Measurements from ENCODE around the gene PTPRD.

PTPRD gene

GRCh38 chr9:8391566-8391965, 2221.2 kb downstream of the PTPRD start:
- no peak for DNase-seq (ENCODE audit: low read depth, low spot score)

- DNase-seq (ENCODE audit: low read depth, low spot score) = no peak
Observed at GRCh38 chr9:8391132-8391531, 2221.7 kb downstream of the PTPRD start.

GRCh38 chr9:8390571-8390970, 2222.2 kb downstream of the PTPRD start:
- DNase-seq (ENCODE audit: low read depth, low spot score) = no peak

GRCh38 chr9:8389531-8389930, 2223.3 kb downstream of the PTPRD start:
- DNase-seq (ENCODE audit: low read depth, low spot score) = no peak

GRCh38 chr9:8388132-8388531, 2224.7 kb downstream of the PTPRD start:
- DNase-seq (ENCODE audit: low read depth, low spot score) = no peak

GRCh38 chr9:8384091-8384490, 2228.7 kb downstream of the PTPRD start:
- no peak for DNase-seq (ENCODE audit: low read depth, low spot score)

- no peak for DNase-seq (ENCODE audit: low read depth, low spot score)
Observed at GRCh38 chr9:8382777-8383527, 2229.8 kb downstream of the PTPRD start.

- DNase-seq (ENCODE audit: low read depth, low spot score) = no peak
Observed at GRCh38 chr9:8382266-8382665, 2230.5 kb downstream of the PTPRD start.

- no peak for DNase-seq (ENCODE audit: low read depth, low spot score)
Observed at GRCh38 chr9:8381601-8382000, 2231.2 kb downstream of the PTPRD start.

GRCh38 chr9:8374471-8374870, 2238.3 kb downstream of the PTPRD start:
- DNase-seq (ENCODE audit: low read depth, low spot score) = no peak

GRCh38 chr9:8371686-8372085, 2241.1 kb downstream of the PTPRD start:
- DNase-seq (ENCODE audit: low read depth, low spot score) = no peak

- no peak for DNase-seq (ENCODE audit: low read depth, low spot score)
Observed at GRCh38 chr9:8366161-8366926, 2246.5 kb downstream of the PTPRD start.

- DNase-seq (ENCODE audit: low read depth, low spot score) = no peak
Observed at GRCh38 chr9:8365466-8366160, 2247.2 kb downstream of the PTPRD start.

GRCh38 chr9:8365029-8365428, 2247.8 kb downstream of the PTPRD start:
- DNase-seq (ENCODE audit: low read depth, low spot score) = peak; percentile 39

GRCh38 chr9:8364026-8364752, 2248.6 kb downstream of the PTPRD start:
- DNase-seq (ENCODE audit: low read depth, low spot score) = no peak

GRCh38 chr9:8362250-8362649, 2250.6 kb downstream of the PTPRD start:
- DNase-seq (ENCODE audit: low read depth, low spot score) = no peak

- no peak for DNase-seq (ENCODE audit: low read depth, low spot score)
Observed at GRCh38 chr9:8361364-8361763, 2251.4 kb downstream of the PTPRD start.

GRCh38 chr9:8356406-8356805, 2256.4 kb downstream of the PTPRD start:
- DNase-seq (ENCODE audit: low read depth, low spot score) = no peak

GRCh38 chr9:8351436-8351835, 2261.4 kb downstream of the PTPRD start:
- no peak for DNase-seq (ENCODE audit: low read depth, low spot score)

GRCh38 chr9:8349901-8350300, 2262.9 kb downstream of the PTPRD start:
- no peak for DNase-seq (ENCODE audit: low read depth, low spot score)

GRCh38 chr9:8349376-8349775, 2263.4 kb downstream of the PTPRD start:
- no peak for DNase-seq (ENCODE audit: low read depth, low spot score)

- DNase-seq (ENCODE audit: low read depth, low spot score) = no peak
Observed at GRCh38 chr9:8348756-8349155, 2264.0 kb downstream of the PTPRD start.
